GM12801 (cell line): ENCODE measurements around the gene AKIRIN1.

ENCODE experiments used
- CTCF ChIP-seq: IDR thresholded peaks from one replicate; pipeline ENCODE4 v1.5.1; 2011; ENCODE audit warnings: control low read depth; ENCODE audit not compliant: insufficient read length; ENCODE audit errors: extremely low read depth

AKIRIN1 gene

GRCh38 chr1:38992412-38993111, 1.5 kb downstream of the AKIRIN1 start:
- no peak for TF ChIP-seq CTCF

- TF ChIP-seq CTCF, result no peak
These were observed 3.1 kb downstream of the AKIRIN1 start for GRCh38 chr1:38994196-38994595.

- TF ChIP-seq CTCF, result no peak
These were observed 6.2 kb downstream of the AKIRIN1 start for GRCh38 chr1:38997034-38997900.

- no peak for TF ChIP-seq CTCF
These were observed 6.8 kb downstream of the AKIRIN1 start for GRCh38 chr1:38997901-38998190.

- TF ChIP-seq CTCF, result no peak
These were observed 10.7 kb downstream of the AKIRIN1 start for GRCh38 chr1:39001516-39002421.

- TF ChIP-seq CTCF, result no peak
These were observed 12.2 kb downstream of the AKIRIN1 start for GRCh38 chr1:39003281-39003680.

GRCh38 chr1:39003794-39004193, 12.7 kb downstream of the AKIRIN1 start:
- TF ChIP-seq CTCF, result no peak
